HL-60/S4 treated with retinoic acid at 250 ng/mL for 4 days and 3 days (cell line): Measurements from ENCODE around the gene KRTAP4-3.
"Not testable (repeated sequence)": the region's sequence is repeated elsewhere in the genome, so short reads cannot be mapped to it uniquely, and the experiment has no call there.

Experiments
- in situ Hi-C: fragments of 300-500 bp; cut with MboI; formaldehyde crosslinking; loops from 2 replicates; pipeline ENCODE4 v1.7.0; 2022; ENCODE audit warnings: low sequenced_read_pairs

KRTAP4-3 gene

DNA sequence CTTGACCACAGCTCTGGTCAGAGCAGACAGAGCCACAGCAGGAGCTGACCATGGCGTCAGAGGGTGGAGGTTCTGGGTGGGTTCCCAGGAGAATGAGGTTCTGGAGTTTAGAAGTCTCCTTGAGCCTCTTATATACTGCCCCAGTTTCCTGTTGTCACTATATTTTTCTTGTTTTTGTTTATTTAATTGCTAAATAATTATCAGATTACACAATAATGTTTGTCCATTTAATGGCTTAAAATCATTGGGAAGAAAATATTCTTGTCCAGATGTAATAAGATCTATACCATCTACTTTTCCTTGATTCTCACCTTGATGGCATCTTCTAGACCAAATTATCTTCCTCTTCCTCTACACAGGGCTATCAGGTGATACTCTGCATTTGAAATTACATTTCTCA is at the start of gene KRTAP4-3:
KRTAP4-3 (minus strand) TSS at position 101 of the 400 bp plus-strand sequence; CDS start at position 52, 49 bp downstream.
- in situ Hi-C loops: no loop called here

DNA sequence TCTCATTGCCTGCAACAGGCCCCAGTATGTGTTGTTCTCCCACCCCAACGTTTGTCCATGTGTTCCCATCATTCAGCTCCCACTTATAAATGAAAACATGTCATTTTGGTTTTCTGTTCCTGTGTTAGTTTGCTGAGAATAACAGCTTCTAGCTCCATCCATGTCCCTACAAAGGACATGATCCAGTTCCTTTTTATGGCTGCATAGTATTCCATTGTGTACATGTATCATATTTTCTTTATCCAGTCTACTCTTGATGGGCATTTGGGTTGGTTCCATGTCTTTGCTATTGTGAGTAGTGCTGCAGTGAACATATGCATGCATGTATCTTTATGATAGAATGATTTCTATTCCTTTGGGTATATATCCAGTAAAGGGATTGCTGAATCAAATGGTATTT is 47.7 kb upstream of the KRTAP4-3 start:
- in situ Hi-C loops: no loop called here

DNA sequence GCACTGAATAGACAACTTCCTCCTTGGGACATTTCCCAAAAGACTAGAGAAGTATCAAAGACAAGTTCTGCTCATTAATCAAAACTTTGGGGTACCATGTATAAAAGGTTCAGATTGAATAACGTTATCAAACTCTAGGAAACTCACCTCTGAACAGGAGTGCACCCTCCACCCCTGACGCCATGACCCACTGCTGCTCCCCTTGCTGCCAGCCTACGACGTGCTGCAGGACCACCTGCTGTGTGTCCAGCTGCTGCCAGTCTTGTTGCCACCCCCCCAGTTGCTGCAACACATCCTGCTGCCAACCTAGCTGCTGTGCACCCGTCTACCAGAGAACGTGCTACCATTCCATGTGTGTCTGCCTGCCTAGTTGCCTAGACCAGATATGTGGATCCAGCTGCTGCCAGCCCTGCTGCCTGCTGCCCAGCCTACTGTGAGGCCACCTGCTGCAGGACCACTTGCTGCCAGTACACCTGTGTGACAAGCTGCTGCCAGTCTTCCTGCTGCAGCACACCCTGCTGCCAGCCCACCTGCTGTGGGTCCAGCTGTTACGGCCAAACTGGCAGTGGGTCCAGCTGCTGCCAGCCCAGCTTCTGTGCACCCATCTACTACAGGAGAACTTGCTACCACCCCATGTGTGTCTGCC is 44.6 kb upstream of the KRTAP4-3 start:
- in situ Hi-C loops: no loop called here

DNA sequence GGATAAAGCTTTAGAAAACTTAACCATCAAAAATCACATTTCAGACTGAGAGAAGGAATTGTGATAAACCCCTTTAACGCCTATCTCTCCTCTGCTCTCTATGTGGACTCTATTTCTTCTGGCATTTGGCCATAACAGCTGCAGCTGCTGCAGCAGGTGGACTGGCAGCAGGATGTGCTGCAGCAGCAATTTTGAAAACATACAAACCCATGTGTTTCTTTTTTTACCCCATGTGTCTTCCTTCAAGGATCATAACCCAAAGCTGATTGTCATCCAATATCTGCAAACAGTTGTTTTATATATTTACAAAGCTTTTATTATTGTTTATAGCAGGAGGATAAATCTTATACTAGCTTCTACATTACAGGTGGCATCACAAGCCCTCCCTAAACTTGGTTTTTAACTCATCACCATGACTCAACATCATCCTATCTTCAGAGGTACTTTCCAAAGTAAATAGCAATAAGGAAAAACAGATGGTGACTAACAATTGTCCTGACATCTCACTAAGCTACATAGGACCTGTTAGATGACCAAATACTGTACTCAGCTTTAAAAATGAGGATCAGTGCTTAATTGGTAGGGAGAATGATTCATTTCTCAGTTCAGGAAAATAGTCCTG is 43.9 kb upstream of the KRTAP4-3 start:
- in situ Hi-C loops: no loop called here

DNA sequence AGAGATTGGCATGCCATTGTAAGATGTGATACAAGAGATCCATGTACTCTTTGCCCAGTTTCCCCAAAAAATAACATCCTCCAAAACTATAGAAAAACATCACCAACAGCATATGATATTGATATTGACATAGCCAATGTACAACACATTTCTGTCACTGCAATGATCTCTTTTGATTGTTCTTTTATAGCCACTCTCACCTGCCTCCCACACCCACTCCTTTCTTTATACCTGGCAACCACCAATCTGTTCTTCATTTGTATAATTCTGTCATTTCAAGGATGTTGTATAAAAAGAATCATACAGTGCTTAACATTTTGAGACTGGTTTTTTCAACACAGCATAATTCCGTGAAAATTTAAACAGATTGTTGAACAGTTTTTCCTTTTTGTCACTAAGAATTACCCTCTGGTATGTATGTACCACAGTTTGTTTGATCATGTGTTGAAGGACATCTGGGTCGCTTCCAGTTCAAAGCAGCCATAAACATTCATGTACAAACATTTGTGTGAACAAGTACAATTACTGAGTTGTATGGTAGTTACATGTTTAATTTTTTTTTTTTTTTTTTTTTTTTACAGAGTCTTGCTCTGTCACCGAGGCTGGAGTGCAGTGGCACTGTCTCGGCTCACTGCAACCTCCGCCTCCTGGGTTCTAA is 31.5 kb upstream of the KRTAP4-3 start:
- in situ Hi-C loops: no loop called here

DNA sequence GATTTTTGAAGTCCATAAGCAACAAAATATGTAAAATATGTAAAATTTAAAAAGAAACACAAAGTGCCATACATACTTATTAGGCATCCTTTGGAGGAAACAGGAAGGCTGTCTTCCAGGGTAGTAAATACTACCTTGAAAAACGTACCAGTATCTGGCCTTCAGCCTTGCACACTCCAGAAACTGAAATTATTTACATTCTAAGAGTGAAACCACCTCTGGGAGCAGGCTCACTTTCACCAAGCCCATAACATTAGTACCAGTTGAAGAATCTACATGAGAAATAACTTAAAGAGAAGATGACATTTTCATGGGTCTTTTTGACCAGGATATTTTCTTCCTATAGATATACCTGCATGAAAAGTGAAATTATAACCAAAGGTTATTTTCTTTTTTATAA is 28.0 kb upstream of the KRTAP4-3 start:
- in situ Hi-C loops: no loop called here

DNA sequence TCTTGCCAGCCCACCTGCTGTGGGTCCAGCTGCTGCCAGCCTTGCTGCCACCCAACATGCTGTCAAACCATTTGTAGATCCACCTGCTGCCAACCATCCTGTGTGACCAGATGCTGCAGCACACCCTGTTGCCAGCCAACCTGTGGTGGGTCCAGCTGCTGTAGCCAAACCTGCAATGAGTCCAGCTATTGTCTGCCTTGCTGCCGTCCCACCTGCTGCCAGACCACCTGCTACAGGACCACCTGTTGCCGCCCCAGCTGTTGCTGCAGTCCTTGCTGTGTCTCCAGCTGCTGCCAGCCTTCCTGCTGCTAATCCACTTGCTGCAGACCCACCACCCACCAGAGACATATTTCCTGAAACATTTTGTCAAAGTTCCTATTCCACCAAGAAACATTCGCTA is 22.3 kb upstream of the KRTAP4-3 start:
- in situ Hi-C loops: no loop called here

DNA sequence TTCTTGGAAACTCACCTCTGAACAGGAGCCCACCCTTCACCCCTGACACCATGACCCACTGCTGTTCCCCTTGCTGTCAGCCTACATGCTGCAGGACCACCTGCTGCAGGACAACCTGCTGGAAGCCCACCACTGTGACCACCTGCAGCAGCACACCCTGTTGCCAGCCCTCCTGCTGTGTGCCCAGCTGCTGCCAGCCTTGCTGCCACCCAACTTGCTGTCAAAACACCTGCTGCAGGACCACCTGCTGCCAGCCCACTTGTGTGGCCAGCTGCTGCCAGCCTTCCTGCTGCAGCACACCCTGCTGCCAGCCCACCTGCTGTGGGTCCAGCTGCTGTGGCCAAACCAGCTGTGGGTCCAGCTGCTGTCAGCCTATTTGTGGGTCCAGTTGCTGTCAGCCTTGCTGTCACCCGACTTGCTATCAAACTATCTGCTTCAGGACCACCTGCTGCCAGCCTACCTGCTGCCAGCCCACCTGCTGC is 21.9 kb upstream of the KRTAP4-3 start, which contains the start of gene KRTAP9-1:
KRTAP9-1 (plus strand) TSS at position 51 of the 482 bp plus-strand sequence; CDS start at position 51, 0 bp downstream.
- in situ Hi-C loops: not testable (repeated sequence)

DNA sequence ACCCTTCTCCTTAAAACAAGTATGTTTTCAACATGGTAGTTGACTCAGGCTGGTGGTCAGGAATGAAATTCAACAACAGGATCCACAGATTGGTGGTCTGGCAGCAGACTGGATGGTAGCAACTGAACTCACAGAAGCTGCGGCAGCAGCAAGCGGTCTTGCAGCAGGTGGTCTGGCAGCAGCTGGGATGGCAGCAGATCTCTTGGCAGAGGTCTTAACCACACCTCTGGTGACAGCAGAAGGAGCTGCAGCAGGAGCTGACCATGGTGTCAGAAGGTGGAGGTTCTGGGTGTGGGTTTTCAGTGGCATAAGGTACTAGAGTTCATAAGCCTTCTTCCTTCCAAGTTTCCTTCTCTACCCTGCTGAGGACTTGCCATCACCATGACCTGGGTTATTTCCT is 18.9 kb upstream of the KRTAP4-3 start:
- in situ Hi-C loops: no loop called here

DNA sequence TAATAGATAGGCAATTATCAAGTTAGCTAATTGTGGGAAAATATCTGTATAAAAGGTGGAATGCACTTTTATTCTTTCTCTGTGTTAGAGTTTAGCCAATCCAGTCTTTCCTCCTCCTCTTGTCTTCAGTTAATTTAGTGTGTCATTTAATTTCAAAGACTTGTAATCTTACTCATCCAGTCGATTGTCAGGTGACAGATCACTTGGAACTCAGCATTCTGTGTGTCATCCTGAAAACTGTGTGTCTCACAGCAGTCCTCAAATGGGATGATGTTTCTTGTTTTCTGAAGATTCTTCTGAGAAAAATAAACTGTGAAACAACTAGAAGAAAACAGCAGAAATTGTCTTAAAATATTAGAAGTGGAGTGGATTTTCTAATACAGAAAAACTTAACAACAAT is 17.0 kb upstream of the KRTAP4-3 start:
- in situ Hi-C loops: no loop called here

DNA sequence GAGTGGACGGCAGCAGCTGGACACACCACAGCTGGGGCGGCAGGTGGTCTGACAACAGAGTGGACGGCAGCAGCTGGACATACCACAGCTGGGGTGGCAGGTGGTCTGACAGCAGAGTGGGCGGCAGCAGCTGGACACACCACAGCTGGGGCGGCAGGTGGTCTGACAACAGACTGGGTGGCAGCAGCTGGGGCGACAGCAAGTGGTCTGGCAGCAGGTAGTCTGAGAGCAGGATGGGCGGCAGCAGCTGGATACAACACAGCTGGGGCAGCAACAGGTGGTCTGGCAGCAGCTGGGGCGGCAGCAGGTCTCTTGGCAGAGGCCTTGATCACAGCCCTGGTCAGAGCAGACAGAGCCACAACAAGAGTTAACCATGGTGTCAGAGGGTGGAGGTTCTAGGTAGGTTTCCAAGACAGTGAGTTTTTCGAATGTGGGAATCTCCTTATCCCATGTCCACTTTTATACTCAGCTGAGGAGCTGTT is 16.5 kb upstream of the KRTAP4-3 start, which contains the start of gene KRTAP4-1:
KRTAP4-1 (minus strand) TSS at position 432 of the 482 bp plus-strand sequence; CDS start at position 375, 57 bp downstream.
- in situ Hi-C loops: no loop called here

DNA sequence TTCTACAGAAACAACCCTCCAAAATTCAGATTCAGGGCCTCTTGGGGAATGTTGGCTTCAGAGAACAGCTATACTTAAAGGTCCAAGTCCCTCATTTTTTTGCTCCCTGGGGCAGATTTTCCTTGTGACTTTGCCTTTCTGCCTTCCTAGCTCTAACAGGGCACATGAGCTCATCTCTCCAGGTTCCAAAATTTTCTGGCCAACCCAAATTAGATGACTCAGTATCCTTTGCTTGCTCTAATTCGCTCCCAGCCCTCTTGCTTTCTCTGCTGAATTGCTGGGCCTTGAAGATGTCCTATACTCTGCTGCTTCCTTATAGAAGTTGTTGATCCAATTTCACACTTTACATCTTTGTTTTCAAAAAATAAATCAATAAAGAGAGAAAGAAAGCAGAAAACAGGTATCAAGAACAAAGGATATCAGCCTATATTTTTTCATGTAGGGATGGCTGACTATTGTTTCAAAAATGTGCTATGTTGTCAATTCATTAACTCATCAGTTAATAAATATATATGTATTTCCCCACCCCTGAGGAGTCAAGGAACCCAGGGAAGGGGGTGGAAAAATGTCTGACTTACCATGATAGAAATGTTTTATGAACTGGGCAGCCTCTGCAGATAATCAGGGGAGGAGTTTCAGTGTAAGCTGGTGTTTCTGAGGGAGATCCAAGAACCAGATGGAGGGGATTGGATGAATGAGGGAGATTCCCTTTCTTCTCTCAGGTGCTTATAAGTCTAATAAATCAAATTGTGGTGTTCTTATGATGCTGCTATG is 11.0 kb upstream of the KRTAP4-3 start:
- in situ Hi-C loops: no loop called here

DNA sequence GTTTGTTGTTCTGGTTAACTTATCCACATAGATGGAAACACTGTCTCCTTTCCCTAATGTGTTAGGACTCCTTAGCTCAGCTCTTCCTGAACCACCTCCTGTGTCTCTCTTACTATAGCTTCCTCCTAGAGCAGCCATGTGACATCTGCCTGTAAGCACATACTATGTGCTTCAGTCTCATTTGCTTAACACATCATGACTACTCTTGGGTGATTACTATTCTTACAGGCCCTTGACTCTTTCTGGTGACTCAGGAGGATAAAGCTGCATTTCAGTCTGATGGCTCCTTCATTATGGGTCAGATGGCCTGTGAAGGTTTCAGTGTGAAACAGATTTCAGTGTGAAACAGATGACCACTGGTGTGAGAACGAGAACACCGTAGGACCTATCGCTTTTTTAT is 10.3 kb upstream of the KRTAP4-3 start:
- in situ Hi-C loops: no loop called here

DNA sequence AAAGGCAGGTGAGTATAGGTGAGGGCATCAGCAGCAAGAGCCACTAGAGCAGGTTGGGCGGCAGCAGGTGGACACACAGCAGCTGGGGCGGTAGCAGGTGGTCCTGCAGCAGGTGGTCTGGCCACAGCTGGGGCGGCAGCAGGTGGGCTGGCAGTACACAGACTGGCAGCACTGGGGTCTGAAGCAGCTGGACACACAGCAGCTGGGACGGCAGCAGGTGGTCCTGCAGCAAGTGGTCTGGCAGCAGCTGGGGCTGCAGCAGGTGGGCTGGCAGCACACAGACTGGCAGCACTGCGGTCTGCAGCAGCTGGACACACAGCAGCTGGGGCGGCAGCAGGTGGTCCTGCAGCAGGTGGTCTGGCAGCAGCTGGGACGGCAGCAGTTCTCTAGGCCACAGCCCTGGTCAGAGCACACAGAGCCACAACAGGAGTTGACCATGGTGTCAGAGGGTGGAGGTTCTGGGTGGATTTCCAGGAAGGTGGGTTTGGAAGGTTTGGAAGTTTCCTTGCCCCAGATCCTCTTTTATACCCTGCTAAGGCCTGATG is 9.8 kb upstream of the KRTAP4-3 start, which contains the start of gene KRTAP4-2:
KRTAP4-2 (minus strand) TSS at position 495 of the 545 bp plus-strand sequence; CDS start at position 438, 57 bp downstream.
- in situ Hi-C loops: no loop called here

DNA sequence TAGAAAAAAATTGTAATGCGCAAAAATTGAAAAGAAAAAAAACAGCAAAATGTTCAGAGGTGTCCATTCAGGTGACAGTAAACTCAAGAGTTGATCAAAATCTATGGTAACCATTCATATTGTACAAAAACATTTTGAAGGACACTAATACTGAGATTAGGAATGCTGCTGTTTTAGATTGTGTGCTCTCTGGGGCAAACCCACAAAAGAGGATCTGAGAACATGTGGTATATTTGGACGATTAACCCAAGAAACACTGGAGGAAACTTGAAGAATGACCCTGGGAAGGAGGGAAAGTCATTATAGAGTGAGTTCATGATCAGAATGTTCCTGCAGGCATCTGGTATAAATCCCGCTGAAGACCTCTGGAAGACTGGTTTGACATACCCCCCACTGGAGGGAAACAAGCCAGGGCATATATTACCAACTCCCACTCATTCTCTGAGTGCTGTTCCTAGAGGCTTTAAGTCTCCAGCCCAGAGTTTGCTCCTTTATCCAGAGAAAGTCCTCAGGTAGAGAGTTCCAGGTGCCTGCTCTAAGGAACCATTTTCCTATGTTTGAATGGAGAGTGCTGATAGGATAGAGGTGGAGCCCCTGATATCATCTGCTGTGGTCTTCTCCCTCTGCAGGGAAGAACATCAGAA is 8.8 kb upstream of the KRTAP4-3 start:
- in situ Hi-C loops: no loop called here

DNA sequence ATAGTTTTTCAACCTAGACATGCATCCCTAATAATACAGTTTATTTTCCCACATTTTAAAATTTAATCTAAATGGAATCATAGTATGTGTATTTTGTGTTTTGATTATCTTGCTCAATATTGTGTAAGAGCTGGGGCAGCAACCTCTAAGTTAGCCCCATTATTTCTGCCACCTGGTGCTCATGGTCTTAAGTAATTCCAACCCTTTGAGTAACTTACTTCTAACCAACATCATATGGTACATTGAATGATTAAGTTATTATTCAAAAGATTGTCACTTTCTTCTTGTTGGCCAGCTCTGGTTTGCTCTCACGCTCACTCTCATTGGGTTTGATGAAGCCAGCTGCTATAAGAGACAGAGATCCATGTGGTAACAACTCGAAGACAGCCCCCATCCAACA is 3.9 kb upstream of the KRTAP4-3 start:
- in situ Hi-C loops: no loop called here

DNA sequence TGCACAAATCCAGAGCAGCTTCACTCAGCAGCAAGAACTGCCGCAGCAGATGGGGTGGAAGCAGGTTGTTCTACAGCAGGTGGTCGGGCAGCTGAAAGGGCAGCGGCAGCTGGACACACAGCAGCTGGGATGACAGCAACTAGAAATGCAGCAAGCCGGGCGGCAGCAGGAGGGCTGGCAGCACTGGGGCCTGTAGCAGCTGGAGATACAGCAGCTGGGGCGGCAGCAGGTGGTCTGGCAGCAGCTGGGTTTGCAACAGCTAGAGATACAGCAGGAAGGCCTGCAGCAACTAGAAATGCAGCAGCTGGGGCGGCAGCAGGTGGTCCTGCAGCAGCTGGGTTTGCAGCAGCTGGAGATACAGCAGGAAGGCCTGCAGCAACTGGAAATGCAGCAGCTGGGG is 460 bp downstream of the KRTAP4-3 start:
- in situ Hi-C loops: no loop called here

DNA sequence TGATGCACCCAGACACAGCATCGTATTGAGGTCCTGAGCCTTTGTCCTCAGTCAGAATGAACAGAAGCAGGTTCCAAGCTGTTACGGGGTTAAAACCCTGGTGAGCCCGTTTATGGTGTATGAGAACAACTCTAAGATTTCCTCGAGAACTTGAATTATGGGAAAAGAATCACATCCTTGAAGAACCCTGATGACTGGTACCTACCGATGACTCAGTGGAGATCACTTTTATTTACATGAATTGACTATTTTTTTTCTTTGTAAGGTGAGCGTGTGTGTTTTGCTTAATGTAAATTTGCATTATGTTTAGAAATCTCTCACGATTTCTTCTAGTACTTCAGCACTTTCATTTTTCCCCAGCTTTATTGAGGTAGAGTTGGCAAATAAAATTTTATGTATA is 4.2 kb downstream of the KRTAP4-3 start:
- in situ Hi-C loops: no loop called here

DNA sequence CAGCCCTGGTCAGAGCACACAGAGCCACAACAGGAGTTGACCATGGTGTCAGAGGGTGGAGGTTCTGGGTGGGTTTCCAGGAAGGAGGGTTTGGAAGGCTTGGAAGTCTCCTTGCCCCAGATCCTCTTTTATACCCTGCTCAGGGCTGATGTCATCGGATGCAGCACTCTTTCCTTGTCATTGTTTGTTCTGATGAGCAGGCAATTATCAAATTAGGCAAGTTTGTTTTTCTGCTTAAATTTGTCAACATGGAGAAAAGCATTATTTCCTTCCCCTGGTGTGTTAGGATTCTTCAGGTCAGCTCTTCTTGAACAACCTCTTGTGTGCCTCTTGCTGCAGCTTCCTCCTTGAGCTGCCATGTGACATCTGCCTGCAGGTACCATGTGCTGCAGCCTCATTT is 7.4 kb downstream of the KRTAP4-3 start, which contains the start of gene KRTAP4-4:
KRTAP4-4 (minus strand) TSS at position 101 of the 400 bp plus-strand sequence; CDS start at position 44, 57 bp downstream.
- in situ Hi-C loops: no loop called here

DNA sequence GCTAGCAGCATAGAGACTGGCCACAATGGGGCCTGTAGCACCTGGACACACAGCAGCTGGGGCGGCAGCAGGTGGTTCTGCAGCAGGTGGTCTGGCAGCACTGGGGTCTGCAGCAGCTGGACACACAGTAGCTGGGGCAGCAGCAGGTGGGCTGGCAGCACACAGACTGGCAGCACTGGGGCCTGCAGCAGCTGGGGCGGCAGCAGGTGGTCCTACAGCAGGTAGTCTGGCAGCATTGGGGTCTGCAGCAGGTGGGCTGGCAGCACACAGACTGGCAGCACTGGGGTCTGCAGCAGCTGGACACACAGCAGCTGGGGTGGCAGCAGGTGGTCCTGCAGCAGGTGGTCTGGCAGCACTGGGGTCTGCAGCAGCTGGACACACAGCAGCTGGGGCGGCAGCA is 7.8 kb downstream of the KRTAP4-3 start:
- in situ Hi-C loops: not testable (repeated sequence)
